Prostate gland (tissue), 2 donors: ENCODE data around the gene NKX3-2.

ENCODE experiments used
- CTCF ChIP-seq, 4 experiments: fragments of 200-600 bp in 2 of 4; fragments of 450-650 bp in 2 of 4; sonication (generic) in 2 of 4; IDR thresholded peaks; 1 replicate in 3 of 4; 2 replicates in 1 of 4; pipeline ENCODE4 v1.5.1; 2016 to 2019; ENCODE audit warnings: antibody characterized with exemption in 4 of 4, mild to moderate bottlenecking in 2 of 4, moderate library complexity in 2 of 4
- POLR2A ChIP-seq: fragments of 450-650 bp; IDR thresholded peaks from one replicate; pipeline ENCODE4 v1.6.1; 2016; ENCODE audit warnings: antibody characterized with exemption, mild to moderate bottlenecking
- POLR2AphosphoS5 ChIP-seq: sonication (generic); formaldehyde crosslinking; IDR thresholded peaks from one replicate; pipeline ENCODE4 v1.6.1; 2017; ENCODE audit warnings: antibody characterized with exemption

GRCh38 chr4:13545394-13545808 is 1.1 kb upstream of the NKX3-2 start:
- TF ChIP-seq CTCF (IDR thresholded peaks at IDR 0.05) (no peak), POLR2AphosphoS5 (no peak), POLR2A (no peak)
